ENCODE measurements around the gene PIK3CA.
A peak's percentile ranks its signal among the peaks of the same experiment; 100 is the strongest.

The PIK3CA gene

GRCh38 chr3:179263134-179263533 lies 115.0 kb downstream of the PIK3CA start:
- H3K4me1 ChIP-seq (ENCODE audit: control extremely low read depth in 1 of 4, control insufficient read depth in 4 of 4, insufficient read depth in 4 of 4, low read length in 3 of 4), result peaks cover 0 to 9% (median 2%) of the 10 kb centered on the region in 4 experiments
- CTCF ChIA-PET, result interaction anchor here (1.6 to 1.8 kb wide), 2 partner anchors 8 to 53 kb away, joined by 4 to 9 read pairs; no protein-coding TSS in a partner anchor
- POLR2A ChIA-PET, result no interaction called here
- peaks cover 0 to 6% (median 0%) of the 10 kb centered on the region in 5 experiments for H3K9me3 ChIP-seq (ENCODE audit: control extremely low read depth in 1 of 5, control insufficient read depth in 4 of 5, insufficient read depth in 2 of 5, low read depth in 1 of 5, low read length in 4 of 5)
- H3K27me3 ChIP-seq (replicated peaks in 2 of 5; ENCODE audit: control insufficient read depth in 4 of 5, insufficient read depth in 5 of 5, low read length in 4 of 5), result no peaks in the 10 kb centered on the region
- no peak overlapping the region for H3K27ac ChIP-seq (ENCODE audit: insufficient read depth in 1 of 2, low read depth in 1 of 2, low read length in 2 of 2, poor library complexity in 1 of 2, severe bottlenecking in 2 of 2)
- no peak overlapping the region for H3K4me3 ChIP-seq (ENCODE audit: control insufficient read depth in 1 of 7, extremely low read depth in 1 of 7, insufficient read depth in 4 of 7, low read depth in 2 of 7, low read length in 6 of 7)
- no peaks in the 10 kb centered on the region for H3K36me3 ChIP-seq (ENCODE audit: control insufficient read depth in 4 of 4, insufficient read depth in 4 of 4, low read length in 3 of 4)
- WGBS (ENCODE audit: insufficient coverage), result 99% methylated on average over 18 of the region's 29 CpGs
- no peak for DNase-seq

- Histone ChIP-seq H3K4me3 (ENCODE audit: control insufficient read depth in 1 of 7, extremely low read depth in 1 of 7, insufficient read depth in 4 of 7, low read depth in 2 of 7, low read length in 6 of 7) (no peak overlapping the region), H3K27me3 (replicated peaks in 2 of 5; ENCODE audit: control insufficient read depth in 4 of 5, insufficient read depth in 5 of 5, low read length in 4 of 5) (no peaks in the 10 kb centered on the region), H3K36me3 (ENCODE audit: control insufficient read depth in 4 of 4, insufficient read depth in 4 of 4, low read length in 3 of 4) (no peaks in the 10 kb centered on the region), H3K4me1 (ENCODE audit: control extremely low read depth in 1 of 4, control insufficient read depth in 4 of 4, insufficient read depth in 4 of 4, low read length in 3 of 4) (peaks cover 0 to 14% (median 5%) of the 10 kb centered on the region in 4 experiments), H3K9me3 (ENCODE audit: control extremely low read depth in 1 of 5, control insufficient read depth in 4 of 5, insufficient read depth in 2 of 5, low read depth in 1 of 5, low read length in 4 of 5) (peaks cover 0 to 6% (median 0%) of the 10 kb centered on the region in 5 experiments), H3K27ac (ENCODE audit: insufficient read depth in 1 of 2, low read depth in 1 of 2, low read length in 2 of 2, poor library complexity in 1 of 2, severe bottlenecking in 2 of 2) (no peak overlapping the region)
- no peak for DNase-seq
- ChIA-PET POLR2A (no interaction called here), CTCF (interaction anchor here (3.1 kb wide), 1 partner anchor 11 kb away, joined by 10 read pairs; no protein-coding TSS in a partner anchor)
- WGBS (ENCODE audit: insufficient coverage), result 100% methylated on average over 1 of the region's 4 CpGs
Observed at GRCh38 chr3:179264449-179264848, 116.3 kb downstream of the PIK3CA start.

GRCh38 chr3:179265092-179265491 lies 116.9 kb downstream of the PIK3CA start:
- H3K4me1 ChIP-seq (ENCODE audit: control extremely low read depth in 1 of 4, control insufficient read depth in 4 of 4, insufficient read depth in 4 of 4, low read length in 3 of 4), result peaks cover 0 to 14% (median 5%) of the 10 kb centered on the region in 4 experiments
- ChIA-PET CTCF (interaction anchor here (1.2 to 3.1 kb wide), 2 partner anchors 11 to 164 kb away, joined by 3 to 10 read pairs; no protein-coding TSS in a partner anchor), POLR2A (no interaction called here)
- no peak overlapping the region for H3K4me3 ChIP-seq (ENCODE audit: control insufficient read depth in 1 of 7, extremely low read depth in 1 of 7, insufficient read depth in 4 of 7, low read depth in 2 of 7, low read length in 6 of 7)
- no peak overlapping the region for H3K27ac ChIP-seq (ENCODE audit: insufficient read depth in 1 of 2, low read depth in 1 of 2, low read length in 2 of 2, poor library complexity in 1 of 2, severe bottlenecking in 2 of 2)
- no peaks in the 10 kb centered on the region for H3K36me3 ChIP-seq (ENCODE audit: control insufficient read depth in 4 of 4, insufficient read depth in 4 of 4, low read length in 3 of 4)
- H3K9me3 ChIP-seq (ENCODE audit: control extremely low read depth in 1 of 5, control insufficient read depth in 4 of 5, insufficient read depth in 2 of 5, low read depth in 1 of 5, low read length in 4 of 5), result peaks cover 0 to 5% (median 0%) of the 10 kb centered on the region in 5 experiments
- no peaks in the 10 kb centered on the region for H3K27me3 ChIP-seq (replicated peaks in 2 of 5; ENCODE audit: control insufficient read depth in 4 of 5, insufficient read depth in 5 of 5, low read length in 4 of 5)
- no CpG with 5 or more reads among the region's 1 CpG for WGBS (ENCODE audit: insufficient coverage)
- DNase-seq, result no peak

GRCh38 chr3:179265875-179266274 lies 117.7 kb downstream of the PIK3CA start:
- POLR2A ChIA-PET, result no interaction called here
- Histone ChIP-seq H3K4me1 (ENCODE audit: control extremely low read depth in 1 of 4, control insufficient read depth in 4 of 4, insufficient read depth in 4 of 4, low read length in 3 of 4) (peaks cover 0 to 14% (median 5%) of the 10 kb centered on the region in 4 experiments), H3K9me3 (ENCODE audit: control extremely low read depth in 1 of 5, control insufficient read depth in 4 of 5, insufficient read depth in 2 of 5, low read depth in 1 of 5, low read length in 4 of 5) (peaks cover 0 to 5% (median 0%) of the 10 kb centered on the region in 5 experiments), H3K4me3 (ENCODE audit: control insufficient read depth in 1 of 7, extremely low read depth in 1 of 7, insufficient read depth in 4 of 7, low read depth in 2 of 7, low read length in 6 of 7) (no peak overlapping the region), H3K27me3 (replicated peaks in 2 of 5; ENCODE audit: control insufficient read depth in 4 of 5, insufficient read depth in 5 of 5, low read length in 4 of 5) (no peaks in the 10 kb centered on the region), H3K36me3 (ENCODE audit: control insufficient read depth in 4 of 4, insufficient read depth in 4 of 4, low read length in 3 of 4) (no peaks in the 10 kb centered on the region), H3K27ac (ENCODE audit: insufficient read depth in 1 of 2, low read depth in 1 of 2, low read length in 2 of 2, poor library complexity in 1 of 2, severe bottlenecking in 2 of 2) (no peak overlapping the region)
- peak in 2 of 3 donors; percentile 65 to 78 for DNase-seq
- WGBS (ENCODE audit: insufficient coverage), result 41% methylated on average over 4 of the region's 4 CpGs
- CTCF ChIA-PET, result interaction anchor here (0.9 to 3.1 kb wide), 4 partner anchors 10 to 165 kb away, joined by 3 to 10 read pairs (median 4); no protein-coding TSS in a partner anchor

- H3K27ac ChIP-seq (ENCODE audit: insufficient read depth in 1 of 2, low read depth in 1 of 2, low read length in 2 of 2, poor library complexity in 1 of 2, severe bottlenecking in 2 of 2), result no peak overlapping the region
Observed at GRCh38 chr3:179266701-179267211, 118.6 kb downstream of the PIK3CA start.

GRCh38 chr3:179268400-179269051 lies 120.4 kb downstream of the PIK3CA start:
- ChIA-PET POLR2A (no interaction called here), CTCF (interaction anchor here (1.1 kb wide), 1 partner anchor 254 kb away, joined by 3 read pairs; no protein-coding TSS in a partner anchor)
- WGBS (ENCODE audit: insufficient coverage), result 67% methylated on average over 3 of the region's 4 CpGs
- H3K27ac ChIP-seq (ENCODE audit: insufficient read depth in 1 of 2, low read depth in 1 of 2, low read length in 2 of 2, poor library complexity in 1 of 2, severe bottlenecking in 2 of 2), result no peak overlapping the region
- no peaks in the 10 kb centered on the region for H3K36me3 ChIP-seq (ENCODE audit: control insufficient read depth in 4 of 4, insufficient read depth in 4 of 4, low read length in 3 of 4)
- peak in 1 of 3 donors; percentile 24 for DNase-seq
- H3K4me1 ChIP-seq (ENCODE audit: control extremely low read depth in 1 of 4, control insufficient read depth in 4 of 4, insufficient read depth in 4 of 4, low read length in 3 of 4), result peaks cover 0 to 9% (median 3%) of the 10 kb centered on the region in 4 experiments
- H3K4me3 ChIP-seq (ENCODE audit: control insufficient read depth in 1 of 7, extremely low read depth in 1 of 7, insufficient read depth in 4 of 7, low read depth in 2 of 7, low read length in 6 of 7), result no peak overlapping the region
- H3K27me3 ChIP-seq (replicated peaks in 2 of 5; ENCODE audit: control insufficient read depth in 4 of 5, insufficient read depth in 5 of 5, low read length in 4 of 5), result no peaks in the 10 kb centered on the region
- no peaks in the 10 kb centered on the region for H3K9me3 ChIP-seq (ENCODE audit: control extremely low read depth in 1 of 5, control insufficient read depth in 4 of 5, insufficient read depth in 2 of 5, low read depth in 1 of 5, low read length in 4 of 5)

More at GRCh38 chr3:179266701-179267211, 118.6 kb downstream of the PIK3CA start:
- CTCF ChIA-PET, result interaction anchor here (0.9 to 3.1 kb wide), 5 partner anchors 9 to 120 kb away, joined by 3 to 10 read pairs (median 4); no protein-coding TSS in a partner anchor
- H3K9me3 ChIP-seq (ENCODE audit: control extremely low read depth in 1 of 5, control insufficient read depth in 4 of 5, insufficient read depth in 2 of 5, low read depth in 1 of 5, low read length in 4 of 5), result peaks cover 0 to 5% (median 0%) of the 10 kb centered on the region in 5 experiments
- H3K4me1 ChIP-seq (ENCODE audit: control extremely low read depth in 1 of 4, control insufficient read depth in 4 of 4, insufficient read depth in 4 of 4, low read length in 3 of 4), result peaks cover 0 to 11% (median 3%) of the 10 kb centered on the region in 4 experiments
- H3K27me3 ChIP-seq (replicated peaks in 2 of 5; ENCODE audit: control insufficient read depth in 4 of 5, insufficient read depth in 5 of 5, low read length in 4 of 5), result no peaks in the 10 kb centered on the region
- POLR2A ChIA-PET, result no interaction called here
- WGBS (ENCODE audit: insufficient coverage), result 83% methylated on average over 18 of the region's 21 CpGs
- no peak for DNase-seq
- no peaks in the 10 kb centered on the region for H3K36me3 ChIP-seq (ENCODE audit: control insufficient read depth in 4 of 4, insufficient read depth in 4 of 4, low read length in 3 of 4)
- no peak overlapping the region for H3K4me3 ChIP-seq (ENCODE audit: control insufficient read depth in 1 of 7, extremely low read depth in 1 of 7, insufficient read depth in 4 of 7, low read depth in 2 of 7, low read length in 6 of 7)

Data from common myeloid progenitor, CD34-positive (primary cell).